ENCODE results near the gene DIPK1B. TPM values are rescaled to one million over a fixed set of nuclear protein-coding genes. Genes with fewer than 3 reads are reported as not detected.

DIPK1B gene
- total RNA-seq, 1 experiment from 2014 or later: 45.4 TPM

DNA sequence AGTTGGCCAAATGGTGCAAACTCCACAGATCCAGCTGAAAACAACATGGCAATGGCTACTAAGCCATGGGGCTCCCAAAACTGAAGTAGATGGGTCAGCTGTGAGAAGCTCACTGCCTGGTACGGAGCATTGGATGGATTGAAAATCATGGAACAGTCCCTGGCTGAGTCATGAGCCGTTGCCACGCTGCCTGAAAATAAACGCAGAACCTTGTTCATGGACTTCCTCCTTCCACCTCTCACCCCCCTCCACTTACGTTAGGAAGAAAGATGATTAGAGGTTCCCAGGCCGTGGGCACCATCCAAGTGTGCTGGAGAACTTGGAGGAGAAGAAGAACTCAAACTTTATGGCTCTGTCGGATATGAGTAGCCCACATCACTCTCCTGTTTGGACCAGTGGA, 6.8 kb upstream of the DIPK1B start:
- H3K4me1 Mint-ChIP-seq: no peaks in the 10 kb centered on the region; the same call in 1 of the 2 replicates
- no peak overlapping the region for H3K27ac Mint-ChIP-seq
- no peak for DNase-seq (ENCODE audit: low spot score)
- H3K9me3 Mint-ChIP-seq: no peaks in the 10 kb centered on the region
- POLR2A ChIA-PET: interaction anchor here (0.7 kb wide), 1 partner anchor 30 kb away, joined by 6 read pairs; no protein-coding TSS in a partner anchor
- H3K4me3 Mint-ChIP-seq: no peak overlapping the region
- CTCF ChIA-PET: interaction anchor here (0.7 to 1.2 kb wide), 3 partner anchors 22 to 273 kb away, joined by 3 read pairs; no protein-coding TSS in a partner anchor
- H3K27me3 Mint-ChIP-seq (ENCODE audit: low read depth): peaks cover 22% of the 10 kb centered on the region
- no peak for ATAC-seq
- TF ChIP-seq JUN (CRISPR knock-in tag; IDR thresholded peaks at IDR 0.05): no peak
- TF ChIP-seq, protein P1, sequence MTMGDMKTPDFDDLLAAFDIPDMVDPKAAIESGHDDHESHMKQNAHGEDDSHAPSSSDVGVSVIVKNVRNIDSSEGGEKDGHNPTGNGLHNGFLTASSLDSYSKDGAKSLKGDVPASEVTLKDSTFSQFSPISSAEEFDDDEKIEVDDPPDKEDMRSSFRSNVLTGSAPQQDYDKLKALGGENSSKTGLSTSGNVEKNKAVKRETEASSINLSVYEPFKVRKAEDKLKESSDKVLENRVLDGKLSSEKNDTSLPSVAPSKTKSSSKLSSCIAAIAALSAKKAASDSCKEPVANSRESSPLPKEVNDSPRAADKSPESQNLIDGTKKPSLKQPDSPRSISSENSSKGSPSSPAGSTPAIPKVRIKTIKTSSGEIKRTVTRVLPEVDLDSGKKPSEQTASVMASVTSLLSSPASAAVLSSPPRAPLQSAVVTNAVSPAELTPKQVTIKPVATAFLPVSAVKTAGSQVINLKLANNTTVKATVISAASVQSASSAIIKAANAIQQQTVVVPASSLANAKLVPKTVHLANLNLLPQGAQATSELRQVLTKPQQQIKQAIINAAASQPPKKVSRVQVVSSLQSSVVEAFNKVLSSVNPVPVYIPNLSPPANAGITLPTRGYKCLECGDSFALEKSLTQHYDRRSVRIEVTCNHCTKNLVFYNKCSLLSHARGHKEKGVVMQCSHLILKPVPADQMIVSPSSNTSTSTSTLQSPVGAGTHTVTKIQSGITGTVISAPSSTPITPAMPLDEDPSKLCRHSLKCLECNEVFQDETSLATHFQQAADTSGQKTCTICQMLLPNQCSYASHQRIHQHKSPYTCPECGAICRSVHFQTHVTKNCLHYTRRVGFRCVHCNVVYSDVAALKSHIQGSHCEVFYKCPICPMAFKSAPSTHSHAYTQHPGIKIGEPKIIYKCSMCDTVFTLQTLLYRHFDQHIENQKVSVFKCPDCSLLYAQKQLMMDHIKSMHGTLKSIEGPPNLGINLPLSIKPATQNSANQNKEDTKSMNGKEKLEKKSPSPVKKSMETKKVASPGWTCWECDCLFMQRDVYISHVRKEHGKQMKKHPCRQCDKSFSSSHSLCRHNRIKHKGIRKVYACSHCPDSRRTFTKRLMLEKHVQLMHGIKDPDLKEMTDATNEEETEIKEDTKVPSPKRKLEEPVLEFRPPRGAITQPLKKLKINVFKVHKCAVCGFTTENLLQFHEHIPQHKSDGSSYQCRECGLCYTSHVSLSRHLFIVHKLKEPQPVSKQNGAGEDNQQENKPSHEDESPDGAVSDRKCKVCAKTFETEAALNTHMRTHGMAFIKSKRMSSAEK (CRISPR knock-in tag; IDR thresholded peaks at IDR 0.05; ENCODE audit: borderline replicate concordance): no peak
- no peak for TF ChIP-seq TEAD1 (CRISPR knock-in tag; IDR thresholded peaks at IDR 0.05)
- no peak for TF ChIP-seq RORB (CRISPR knock-in tag; IDR thresholded peaks at IDR 0.05)
- TF ChIP-seq ZNF423 (CRISPR knock-in tag; IDR thresholded peaks at IDR 0.05): no peak
- TF ChIP-seq, protein P2, sequence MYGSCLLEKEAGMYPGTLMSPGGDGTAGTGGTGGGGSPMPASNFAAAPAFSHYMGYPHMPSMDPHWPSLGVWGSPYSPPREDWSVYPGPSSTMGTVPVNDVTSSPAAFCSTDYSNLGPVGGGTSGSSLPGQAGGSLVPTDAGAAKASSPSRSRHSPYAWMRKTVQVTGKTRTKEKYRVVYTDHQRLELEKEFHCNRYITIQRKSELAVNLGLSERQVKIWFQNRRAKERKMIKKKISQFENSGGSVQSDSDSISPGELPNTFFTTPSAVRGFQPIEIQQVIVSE (CRISPR knock-in tag; IDR thresholded peaks at IDR 0.05; ENCODE audit: borderline replicate concordance): no peak
- TF ChIP-seq, protein P3, sequence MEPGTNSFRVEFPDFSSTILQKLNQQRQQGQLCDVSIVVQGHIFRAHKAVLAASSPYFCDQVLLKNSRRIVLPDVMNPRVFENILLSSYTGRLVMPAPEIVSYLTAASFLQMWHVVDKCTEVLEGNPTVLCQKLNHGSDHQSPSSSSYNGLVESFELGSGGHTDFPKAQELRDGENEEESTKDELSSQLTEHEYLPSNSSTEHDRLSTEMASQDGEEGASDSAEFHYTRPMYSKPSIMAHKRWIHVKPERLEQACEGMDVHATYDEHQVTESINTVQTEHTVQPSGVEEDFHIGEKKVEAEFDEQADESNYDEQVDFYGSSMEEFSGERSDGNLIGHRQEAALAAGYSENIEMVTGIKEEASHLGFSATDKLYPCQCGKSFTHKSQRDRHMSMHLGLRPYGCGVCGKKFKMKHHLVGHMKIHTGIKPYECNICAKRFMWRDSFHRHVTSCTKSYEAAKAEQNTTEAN (CRISPR knock-in tag; IDR thresholded peaks at IDR 0.05): no peak
- no peak for TF ChIP-seq FOXJ3 (CRISPR knock-in tag; IDR thresholded peaks at IDR 0.05; ENCODE audit: borderline replicate concordance)
- H3K36me3 Mint-ChIP-seq: no peaks in the 10 kb centered on the region

DNA sequence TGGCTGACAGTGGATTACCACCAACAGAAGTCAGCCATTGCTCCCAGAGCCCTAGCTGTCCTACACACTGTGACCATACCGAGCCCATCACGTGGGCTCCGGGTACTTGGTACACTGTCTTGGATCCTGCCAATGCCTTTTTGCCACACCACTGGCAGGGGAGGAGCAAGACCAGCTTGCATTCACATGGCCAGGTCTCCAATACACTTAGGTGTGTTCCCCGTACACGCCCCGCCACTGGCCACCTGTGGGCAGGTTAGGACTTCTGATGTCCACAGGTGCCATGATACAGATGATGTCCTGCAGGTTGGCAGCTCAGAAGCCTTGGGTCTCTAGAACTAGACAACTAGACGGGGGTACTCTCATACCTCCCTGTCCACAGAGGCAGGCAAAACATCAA, 5.4 kb upstream of the DIPK1B start:
- Mint-ChIP-seq H3K4me1 (no peaks in the 10 kb centered on the region), H3K4me3 (no peak overlapping the region), H3K27ac (no peak overlapping the region), H3K27me3 (ENCODE audit: low read depth) (peaks cover 19% of the 10 kb centered on the region), H3K9me3 (no peaks in the 10 kb centered on the region), H3K36me3 (no peaks in the 10 kb centered on the region)
- ATAC-seq (no peak), DNase-seq (ENCODE audit: low spot score) (no peak)
- ChIA-PET POLR2A (no interaction called here), CTCF (interaction anchor here (1.2 kb wide), 1 partner anchor 35 kb away, joined by 4 read pairs; no protein-coding TSS in a partner anchor)
- TF ChIP-seq, protein P4, sequence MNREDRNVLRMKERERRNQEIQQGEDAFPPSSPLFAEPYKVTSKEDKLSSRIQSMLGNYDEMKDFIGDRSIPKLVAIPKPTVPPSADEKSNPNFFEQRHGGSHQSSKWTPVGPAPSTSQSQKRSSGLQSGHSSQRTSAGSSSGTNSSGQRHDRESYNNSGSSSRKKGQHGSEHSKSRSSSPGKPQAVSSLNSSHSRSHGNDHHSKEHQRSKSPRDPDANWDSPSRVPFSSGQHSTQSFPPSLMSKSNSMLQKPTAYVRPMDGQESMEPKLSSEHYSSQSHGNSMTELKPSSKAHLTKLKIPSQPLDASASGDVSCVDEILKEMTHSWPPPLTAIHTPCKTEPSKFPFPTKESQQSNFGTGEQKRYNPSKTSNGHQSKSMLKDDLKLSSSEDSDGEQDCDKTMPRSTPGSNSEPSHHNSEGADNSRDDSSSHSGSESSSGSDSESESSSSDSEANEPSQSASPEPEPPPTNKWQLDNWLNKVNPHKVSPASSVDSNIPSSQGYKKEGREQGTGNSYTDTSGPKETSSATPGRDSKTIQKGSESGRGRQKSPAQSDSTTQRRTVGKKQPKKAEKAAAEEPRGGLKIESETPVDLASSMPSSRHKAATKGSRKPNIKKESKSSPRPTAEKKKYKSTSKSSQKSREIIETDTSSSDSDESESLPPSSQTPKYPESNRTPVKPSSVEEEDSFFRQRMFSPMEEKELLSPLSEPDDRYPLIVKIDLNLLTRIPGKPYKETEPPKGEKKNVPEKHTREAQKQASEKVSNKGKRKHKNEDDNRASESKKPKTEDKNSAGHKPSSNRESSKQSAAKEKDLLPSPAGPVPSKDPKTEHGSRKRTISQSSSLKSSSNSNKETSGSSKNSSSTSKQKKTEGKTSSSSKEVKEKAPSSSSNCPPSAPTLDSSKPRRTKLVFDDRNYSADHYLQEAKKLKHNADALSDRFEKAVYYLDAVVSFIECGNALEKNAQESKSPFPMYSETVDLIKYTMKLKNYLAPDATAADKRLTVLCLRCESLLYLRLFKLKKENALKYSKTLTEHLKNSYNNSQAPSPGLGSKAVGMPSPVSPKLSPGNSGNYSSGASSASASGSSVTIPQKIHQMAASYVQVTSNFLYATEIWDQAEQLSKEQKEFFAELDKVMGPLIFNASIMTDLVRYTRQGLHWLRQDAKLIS (CRISPR knock-in tag; IDR thresholded peaks at IDR 0.05; ENCODE audit: borderline replicate concordance): no peak
- TF ChIP-seq, protein P5, sequence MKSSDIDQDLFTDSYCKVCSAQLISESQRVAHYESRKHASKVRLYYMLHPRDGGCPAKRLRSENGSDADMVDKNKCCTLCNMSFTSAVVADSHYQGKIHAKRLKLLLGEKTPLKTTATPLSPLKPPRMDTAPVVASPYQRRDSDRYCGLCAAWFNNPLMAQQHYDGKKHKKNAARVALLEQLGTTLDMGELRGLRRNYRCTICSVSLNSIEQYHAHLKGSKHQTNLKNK (CRISPR knock-in tag; IDR thresholded peaks at IDR 0.05): no peak
- TF ChIP-seq NR1H2 (CRISPR knock-in tag; IDR thresholded peaks at IDR 0.05) (no peak), SOX15 (CRISPR knock-in tag; IDR thresholded peaks at IDR 0.05) (no peak), CREB1 (CRISPR knock-in tag; IDR thresholded peaks at IDR 0.05) (no peak)
- TF ChIP-seq, protein P6, sequence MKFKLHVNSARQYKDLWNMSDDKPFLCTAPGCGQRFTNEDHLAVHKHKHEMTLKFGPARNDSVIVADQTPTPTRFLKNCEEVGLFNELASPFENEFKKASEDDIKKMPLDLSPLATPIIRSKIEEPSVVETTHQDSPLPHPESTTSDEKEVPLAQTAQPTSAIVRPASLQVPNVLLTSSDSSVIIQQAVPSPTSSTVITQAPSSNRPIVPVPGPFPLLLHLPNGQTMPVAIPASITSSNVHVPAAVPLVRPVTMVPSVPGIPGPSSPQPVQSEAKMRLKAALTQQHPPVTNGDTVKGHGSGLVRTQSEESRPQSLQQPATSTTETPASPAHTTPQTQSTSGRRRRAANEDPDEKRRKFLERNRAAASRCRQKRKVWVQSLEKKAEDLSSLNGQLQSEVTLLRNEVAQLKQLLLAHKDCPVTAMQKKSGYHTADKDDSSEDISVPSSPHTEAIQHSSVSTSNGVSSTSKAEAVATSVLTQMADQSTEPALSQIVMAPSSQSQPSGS (CRISPR knock-in tag; IDR thresholded peaks at IDR 0.05; ENCODE audit: borderline replicate concordance, low read depth): no peak
- TF ChIP-seq, protein P7, sequence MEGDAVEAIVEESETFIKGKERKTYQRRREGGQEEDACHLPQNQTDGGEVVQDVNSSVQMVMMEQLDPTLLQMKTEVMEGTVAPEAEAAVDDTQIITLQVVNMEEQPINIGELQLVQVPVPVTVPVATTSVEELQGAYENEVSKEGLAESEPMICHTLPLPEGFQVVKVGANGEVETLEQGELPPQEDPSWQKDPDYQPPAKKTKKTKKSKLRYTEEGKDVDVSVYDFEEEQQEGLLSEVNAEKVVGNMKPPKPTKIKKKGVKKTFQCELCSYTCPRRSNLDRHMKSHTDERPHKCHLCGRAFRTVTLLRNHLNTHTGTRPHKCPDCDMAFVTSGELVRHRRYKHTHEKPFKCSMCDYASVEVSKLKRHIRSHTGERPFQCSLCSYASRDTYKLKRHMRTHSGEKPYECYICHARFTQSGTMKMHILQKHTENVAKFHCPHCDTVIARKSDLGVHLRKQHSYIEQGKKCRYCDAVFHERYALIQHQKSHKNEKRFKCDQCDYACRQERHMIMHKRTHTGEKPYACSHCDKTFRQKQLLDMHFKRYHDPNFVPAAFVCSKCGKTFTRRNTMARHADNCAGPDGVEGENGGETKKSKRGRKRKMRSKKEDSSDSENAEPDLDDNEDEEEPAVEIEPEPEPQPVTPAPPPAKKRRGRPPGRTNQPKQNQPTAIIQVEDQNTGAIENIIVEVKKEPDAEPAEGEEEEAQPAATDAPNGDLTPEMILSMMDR (IDR thresholded peaks at IDR 0.05): no peak
